GM12878 (cell line): ENCODE measurements around the gene OLFM2. TPM values are rescaled to one million over a fixed set of nuclear protein-coding genes. Genes with fewer than 3 reads are reported as not detected.
"Not testable (repeated sequence)": the region's sequence is repeated elsewhere in the genome, so short reads cannot be mapped to it uniquely, and the experiment has no call there.

Experiments used
- ATAC-seq: fragments of 200-7000 bp; cut with Tn5 transposase; 3 replicates; pipeline ENCODE4 v1.9.1; 2020; ENCODE audit warnings: mild to moderate bottlenecking, moderate library complexity
- BruUV-seq: library from RNA; stranded (reverse); fragments of 400-500 nt; replicated peaks from 2 replicates; lab custom pipeline; 2021; lab: Mats Ljungman, UMichigan
- CTCF ChIA-PET: fragments of 300-600 bp; sonication (Branson Sonifier 250); formaldehyde crosslinking; extraction: SDS; loops from one replicate; lab custom pipeline; 2021; ENCODE audit warnings: inconsistent platforms; lab: Yijun Ruan, JAX
- POLR2A ChIA-PET: fragments of 350-600 bp; formaldehyde crosslinking; extraction: SDS; loops from one replicate; lab custom pipeline; 2021; ENCODE audit warnings: inconsistent platforms; lab: Charles Lee
- RAD21 ChIA-PET: fragments of 300-600 bp; sonication (Branson Sonifier 250); formaldehyde crosslinking; loops from one replicate; lab custom pipeline; 2023; ENCODE audit warnings: antibody characterized with exemption; ENCODE audit not compliant: unreplicated experiment; lab: Charles Lee
- SMC1A ChIA-PET: fragments of 300-600 bp; sonication (Branson Sonifier 250); formaldehyde crosslinking; loops from one replicate; lab custom pipeline; 2023; ENCODE audit not compliant: unreplicated experiment, uncharacterized antibody; lab: Charles Lee
- DNase-seq: peaks from one replicate; pipeline ENCODE4 v3.0.0-alpha.2; 2011; ENCODE audit warnings: low read depth, low spot score
- FAIRE-seq: peaks from 3 replicates; lab custom pipeline; 2011; peaks lifted over from hg19 to GRCh38; lab: Jason Lieb, UNC
- H2AFZ ChIP-seq: 2 replicates; pipeline ENCODE4 v1.6.0; 2011; ENCODE audit warnings: low read depth, low read length, control low read depth; ENCODE audit not compliant: control insufficient read depth
- H3K27ac ChIP-seq: 2 replicates; pipeline ENCODE4 v1.5.1; 2011; ENCODE audit warnings: control low read depth; ENCODE audit not compliant: control insufficient read depth, insufficient read depth
- H3K27me3 ChIP-seq, 2 experiments: replicated peaks in 1 of 2; 2 replicates each; pipeline versions ENCODE4 v1.6.0 to v1.6.1; 2011; ENCODE audit warnings: low read length in 1 of 2; ENCODE audit not compliant: control insufficient read depth in 2 of 2, insufficient read depth in 2 of 2
- H3K36me3 ChIP-seq, 2 experiments: 2 replicates each; pipeline ENCODE4 v1.5.1; 2011; ENCODE audit warnings: low read length in 1 of 2; ENCODE audit not compliant: control insufficient read depth in 2 of 2, insufficient read depth in 2 of 2
- H3K4me1 ChIP-seq: 2 replicates; pipeline ENCODE4 v1.6.1; 2011; ENCODE audit warnings: mild to moderate bottlenecking, low read length, moderate library complexity, mixed read lengths; ENCODE audit not compliant: control insufficient read depth, insufficient read depth
- H3K4me2 ChIP-seq: 2 replicates; pipeline ENCODE4 v1.6.0; 2011; ENCODE audit warnings: control low read depth; ENCODE audit not compliant: control insufficient read depth, insufficient read depth
- H3K4me3 ChIP-seq: fragments of 200-600 bp; sonication (generic); 2 replicates; pipeline ENCODE4 v1.5.1; 2016
- H3K79me2 ChIP-seq: 2 replicates; pipeline ENCODE4 v1.6.0; 2011; ENCODE audit warnings: low read length; ENCODE audit not compliant: control insufficient read depth, insufficient read depth
- H3K9ac ChIP-seq: 2 replicates; pipeline ENCODE4 v1.8.0; 2011; ENCODE audit warnings: low read length, control low read depth, mixed read lengths; ENCODE audit not compliant: control insufficient read depth, insufficient read depth
- H3K9me3 ChIP-seq: replicated peaks from 3 replicates; pipeline ENCODE4 v1.5.1; 2011; ENCODE audit warnings: mild to moderate bottlenecking, low read length; ENCODE audit not compliant: control insufficient read depth, insufficient read depth
- H4K20me1 ChIP-seq: 2 replicates; pipeline ENCODE4 v1.6.0; 2011; ENCODE audit not compliant: control insufficient read depth, insufficient read depth
- ATF7 ChIP-seq: fragments of 450-650 bp; IDR thresholded peaks from 2 replicates; pipeline ENCODE4 v1.6.1; 2016; ENCODE audit warnings: low read depth, mild to moderate bottlenecking
- BACH1 ChIP-seq: fragments of 450-650 bp; IDR thresholded peaks from 2 replicates; pipeline ENCODE4 v1.6.1; 2017; ENCODE audit warnings: mild to moderate bottlenecking, borderline replicate concordance
- HCFC1 ChIP-seq: fragments of 150-350 bp; IDR thresholded peaks from 2 replicates; pipeline ENCODE4 v1.6.1; 2014; ENCODE audit warnings: low read length
- SREBF2 ChIP-seq: IDR thresholded peaks from 2 replicates; pipeline ENCODE4 v1.6.1; 2012; ENCODE audit warnings: mild to moderate bottlenecking, low read length
- SUZ12 ChIP-seq: fragments of 200-600 bp; sonication (generic); IDR thresholded peaks from one replicate; pipeline ENCODE4 v1.6.1; 2018; ENCODE audit warnings: antibody characterized with exemption, mild to moderate bottlenecking; ENCODE audit not compliant: unreplicated experiment
- ZNF274 ChIP-seq: IDR thresholded peaks from one replicate; pipeline ENCODE4 v1.8.0; 2011; ENCODE audit not compliant: insufficient read length, insufficient read depth
- ZSCAN29 ChIP-seq: fragments of 450-650 bp; IDR thresholded peaks from 2 replicates; pipeline ENCODE4 v1.6.1; 2017; ENCODE audit warnings: mild to moderate bottlenecking, moderate library complexity
- WGBS: methylation state at CpG from one replicate; pipeline ENCODE4 v1.1.6; 2016; ENCODE audit warnings: low lambda C conversion rate; ENCODE audit not compliant: insufficient replicate concordance, insufficient coverage; ENCODE audit errors: missing lambda C conversion rate; 5-methylcytosine and 5-hydroxymethylcytosine counted together
- in situ Hi-C: fragments of 300-500 bp; cut with MboI; formaldehyde crosslinking; loops from 9 replicates; pipeline ENCODE4 v1.14.3; 2018; ENCODE audit warnings: mixed read lengths
- intact Hi-C: fragments of 100-400 bp; cut with micrococcal nuclease; formaldehyde crosslinking; loops from one replicate; pipeline ENCODE4 v1.14.2; 2022; ENCODE audit not compliant: unreplicated experiment
- polyA plus RNA-seq, 11 experiments: library from polyadenylated mRNA; depleted of rRNA in 4 of 11; unstranded in 6 of 11; stranded (reverse) in 5 of 11; fragments of >200 nt; fragmentation: Nextera tagmentation in 4 of 11; fragmentation: Illumina TruSeq in 1 of 11; extraction: Ambion mirVana in 4 of 11; extraction: Trizol in 1 of 11; gene quantifications; 1 replicate in 1 of 11; 2 replicates in 10 of 11; pipeline versions ENCODE4 v1.2.1 to v1.2.3, GENCODE V29; 2011 to 2016; ENCODE audit warnings: inconsistent platforms in 2 of 11, missing spikeins in 2 of 11, low read depth in 1 of 11
- total RNA-seq, 4 experiments: library from RNA; depleted of rRNA in 3 of 4; stranded (reverse); fragments of >200 nt in 3 of 4; fragmentation: Illumina TruSeq in 1 of 4; extraction: Trizol in 1 of 4; gene quantifications; 2 replicates each; pipeline versions ENCODE4 v1.2.1 to v1.2.3, GENCODE V29; 2013 to 2021
- TF ChIP-seq, protein P1 (sequence below): fragments of 450-650 bp; formaldehyde crosslinking; IDR thresholded peaks from 2 replicates; pipeline ENCODE4 v1.4.0; 2020; ENCODE audit warnings: mild to moderate bottlenecking, moderate library complexity
- TF ChIP-seq, protein P2 (sequence below): IDR thresholded peaks from 2 replicates; pipeline ENCODE4 v1.6.1; 2011; ENCODE audit warnings: borderline replicate concordance, low read depth, mild to moderate bottlenecking, moderate library complexity, low read length; ENCODE audit not compliant: insufficient read depth, poor library complexity, severe bottlenecking

OLFM2 gene
- total and polyA plus RNA-seq, 10 of the 15 experiments (the other 5 are each of a cell fraction or from before 2014, with no cell fraction given) = 0.07 to 3.5 (median 0.27) TPM; not detected in 5

DNA sequence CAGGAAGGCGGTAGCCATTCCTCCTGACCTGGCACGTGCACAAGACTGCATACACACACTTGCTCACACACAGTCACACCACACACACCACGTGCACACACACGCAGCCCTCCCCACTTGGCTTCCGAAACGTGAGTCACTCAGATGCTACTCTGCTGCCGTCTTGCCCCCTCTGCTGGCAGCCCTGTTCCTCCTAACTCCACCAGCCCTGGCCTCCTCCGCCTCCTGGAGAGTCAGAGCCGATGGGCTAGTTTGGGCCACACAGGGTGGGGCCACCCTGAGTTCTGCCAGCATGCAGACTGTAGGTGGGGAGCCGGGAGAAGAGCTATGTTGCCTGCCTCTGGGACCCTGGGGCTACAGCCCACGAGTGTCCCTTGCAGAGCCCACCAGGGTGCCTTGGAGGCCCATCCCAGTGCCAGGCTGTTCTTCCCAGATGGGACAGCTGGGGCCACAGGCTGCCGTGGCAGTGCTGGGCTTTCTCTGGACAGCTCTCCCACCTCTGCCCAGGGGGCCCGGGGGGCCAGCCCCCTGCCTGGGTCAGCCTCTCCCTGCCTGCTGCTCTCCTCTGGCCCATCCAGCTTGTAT, 89.1 kb downstream of the OLFM2 start (continued):
- TF ChIP-seq SUZ12 (no peak), BACH1 (no peak), ZNF274 (no peak), ZSCAN29 (no peak), HCFC1 (no peak), ATF7 (no peak), SREBF2 (no peak)
- TF ChIP-seq, protein P1, sequence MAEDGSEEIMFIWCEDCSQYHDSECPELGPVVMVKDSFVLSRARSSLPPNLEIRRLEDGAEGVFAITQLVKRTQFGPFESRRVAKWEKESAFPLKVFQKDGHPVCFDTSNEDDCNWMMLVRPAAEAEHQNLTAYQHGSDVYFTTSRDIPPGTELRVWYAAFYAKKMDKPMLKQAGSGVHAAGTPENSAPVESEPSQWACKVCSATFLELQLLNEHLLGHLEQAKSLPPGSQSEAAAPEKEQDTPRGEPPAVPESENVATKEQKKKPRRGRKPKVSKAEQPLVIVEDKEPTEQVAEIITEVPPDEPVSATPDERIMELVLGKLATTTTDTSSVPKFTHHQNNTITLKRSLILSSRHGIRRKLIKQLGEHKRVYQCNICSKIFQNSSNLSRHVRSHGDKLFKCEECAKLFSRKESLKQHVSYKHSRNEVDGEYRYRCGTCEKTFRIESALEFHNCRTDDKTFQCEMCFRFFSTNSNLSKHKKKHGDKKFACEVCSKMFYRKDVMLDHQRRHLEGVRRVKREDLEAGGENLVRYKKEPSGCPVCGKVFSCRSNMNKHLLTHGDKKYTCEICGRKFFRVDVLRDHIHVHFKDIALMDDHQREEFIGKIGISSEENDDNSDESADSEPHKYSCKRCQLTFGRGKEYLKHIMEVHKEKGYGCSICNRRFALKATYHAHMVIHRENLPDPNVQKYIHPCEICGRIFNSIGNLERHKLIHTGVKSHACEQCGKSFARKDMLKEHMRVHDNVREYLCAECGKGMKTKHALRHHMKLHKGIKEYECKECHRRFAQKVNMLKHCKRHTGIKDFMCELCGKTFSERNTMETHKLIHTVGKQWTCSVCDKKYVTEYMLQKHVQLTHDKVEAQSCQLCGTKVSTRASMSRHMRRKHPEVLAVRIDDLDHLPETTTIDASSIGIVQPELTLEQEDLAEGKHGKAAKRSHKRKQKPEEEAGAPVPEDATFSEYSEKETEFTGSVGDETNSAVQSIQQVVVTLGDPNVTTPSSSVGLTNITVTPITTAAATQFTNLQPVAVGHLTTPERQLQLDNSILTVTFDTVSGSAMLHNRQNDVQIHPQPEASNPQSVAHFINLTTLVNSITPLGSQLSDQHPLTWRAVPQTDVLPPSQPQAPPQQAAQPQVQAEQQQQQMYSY (CRISPR knock-in tag) = no peak
- TF ChIP-seq, protein P2, sequence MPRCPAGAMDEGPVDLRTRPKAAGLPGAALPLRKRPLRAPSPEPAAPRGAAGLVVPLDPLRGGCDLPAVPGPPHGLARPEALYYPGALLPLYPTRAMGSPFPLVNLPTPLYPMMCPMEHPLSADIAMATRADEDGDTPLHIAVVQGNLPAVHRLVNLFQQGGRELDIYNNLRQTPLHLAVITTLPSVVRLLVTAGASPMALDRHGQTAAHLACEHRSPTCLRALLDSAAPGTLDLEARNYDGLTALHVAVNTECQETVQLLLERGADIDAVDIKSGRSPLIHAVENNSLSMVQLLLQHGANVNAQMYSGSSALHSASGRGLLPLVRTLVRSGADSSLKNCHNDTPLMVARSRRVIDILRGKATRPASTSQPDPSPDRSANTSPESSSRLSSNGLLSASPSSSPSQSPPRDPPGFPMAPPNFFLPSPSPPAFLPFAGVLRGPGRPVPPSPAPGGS = peak; percentile 77

DNA sequence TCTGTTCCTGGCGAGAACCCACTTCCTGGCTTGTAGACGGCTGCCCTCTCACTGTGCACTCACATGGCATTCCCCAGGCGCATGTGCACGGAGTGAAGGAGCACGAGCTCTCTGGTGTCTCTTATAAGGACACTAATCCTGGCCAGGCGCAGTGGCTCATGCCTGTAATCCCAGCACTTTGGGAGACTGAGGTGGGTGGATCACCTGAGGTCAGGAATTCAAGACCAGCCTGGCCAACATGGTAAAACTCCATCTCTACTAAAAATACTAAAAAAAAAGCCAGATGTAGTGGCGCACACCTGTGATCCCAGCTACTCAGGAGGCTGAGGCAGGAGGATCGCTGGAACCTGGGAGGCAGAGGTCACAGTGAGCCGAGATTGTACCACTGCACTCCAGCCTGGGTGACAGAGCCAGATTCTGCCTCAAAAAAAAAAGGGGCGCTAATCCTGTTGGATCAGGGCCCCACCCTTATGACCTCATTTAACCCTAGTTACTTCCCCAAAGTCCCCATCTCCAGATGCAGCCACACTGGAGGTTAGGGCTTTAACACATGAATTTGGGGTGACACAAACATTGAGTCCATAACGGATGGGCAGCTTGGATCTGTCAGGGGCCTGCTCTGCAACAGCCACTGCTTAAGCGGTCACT, 92.6 kb downstream of the OLFM2 start:
- H3K9me3 ChIP-seq, H3K79me2 ChIP-seq, BruUV-seq, ATAC-seq, H3K4me2 ChIP-seq, CTCF ChIA-PET, intact Hi-C loops, in situ Hi-C loops, FAIRE-seq, RAD21 ChIA-PET, H2AFZ ChIP-seq, H3K4me3 ChIP-seq, H3K27ac ChIP-seq, H3K9ac ChIP-seq, POLR2A ChIA-PET, H3K27me3 ChIP-seq, H4K20me1 ChIP-seq, DNase-seq, SMC1A ChIA-PET, H3K4me1 ChIP-seq: not testable (repeated sequence)
- peaks cover 27 to 31% of the 10 kb centered on the region in 2 experiments; a peak in 3 of 4 replicates for H3K36me3 ChIP-seq
- WGBS = 94% methylated on average over 12 of the region's 12 CpGs
